Left renal cortex interstitium (tissue), 4 donors: ENCODE measurements around the gene KIFAP3. TPM values are rescaled to one million over a fixed set of nuclear protein-coding genes. Genes with fewer than 3 reads are reported as not detected.
"Not testable (repeated sequence)": the region's sequence is repeated elsewhere in the genome, so short reads cannot be mapped to it uniquely, and the experiment has no call there.

Experiments
- DNase-seq, 4 donors: peaks; one replicate each; pipeline ENCODE4 v3.0.0-alpha.2; 2013; ENCODE audit warnings: low read depth in 4 of 4, low spot score in 2 of 4, missing footprints in 1 of 4
- polyA plus RNA-seq, 4 donors: library from polyadenylated mRNA; unstranded; fragments of 120-200 nt; gene quantifications; one replicate each; pipeline ENCODE4 v1.2.1, GENCODE V29; 2013; ENCODE audit not compliant: insufficient read length in 4 of 4

The KIFAP3 gene
- 10 to 100 TPM; 36.7 to 51.5 (median 41.8) TPM for polyA plus RNA-seq

DNA sequence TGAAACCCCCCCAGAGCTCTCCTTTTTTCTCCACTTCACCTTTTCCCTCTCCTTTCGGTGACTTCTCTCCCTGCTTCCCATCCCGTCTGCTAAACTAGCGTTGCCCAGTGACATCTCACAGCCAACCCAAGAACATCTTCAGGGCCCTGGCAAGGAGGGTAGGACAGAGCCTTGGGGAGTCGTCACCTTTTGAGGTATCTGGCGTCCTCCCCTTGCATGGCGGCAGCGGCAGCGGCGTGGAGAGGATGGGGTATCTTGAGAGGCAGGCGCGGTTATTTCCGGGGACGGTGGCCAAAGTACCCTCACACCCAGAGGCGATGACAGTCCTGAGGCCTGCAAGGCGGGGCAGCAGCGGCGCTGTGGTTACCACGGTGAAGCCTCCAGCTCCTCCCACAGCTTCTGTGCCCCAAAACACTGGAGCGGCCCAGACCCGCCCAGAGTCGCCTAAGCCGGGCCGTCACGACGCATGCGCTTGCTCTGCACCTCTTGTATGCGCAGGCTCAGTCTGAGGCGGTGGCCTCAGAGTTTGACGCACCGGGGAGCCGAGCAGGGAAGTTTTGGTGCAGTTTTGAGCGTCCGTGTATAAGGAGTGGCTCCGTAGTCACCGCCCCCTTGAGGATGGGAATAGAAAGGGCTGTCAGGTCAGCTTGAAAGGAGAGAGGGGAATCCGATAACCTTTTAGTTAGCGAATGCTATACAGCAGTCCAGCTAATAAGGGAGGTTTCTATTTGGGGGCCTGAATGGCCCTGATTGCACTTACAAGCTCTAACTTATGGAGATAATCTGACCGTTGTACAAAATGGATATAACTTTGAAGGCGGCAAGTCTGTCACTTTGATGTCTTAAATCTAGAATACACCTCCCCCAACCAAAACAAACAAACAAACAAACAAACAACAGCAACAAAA, at the start of gene KIFAP3:
TSS of gene KIFAP3 (minus strand) at position 446 of the 908 bp plus-strand sequence. CDS start at position 218, 228 bp downstream.
- peak; percentile 83 to 96 (median 90) for DNase-seq

DNA sequence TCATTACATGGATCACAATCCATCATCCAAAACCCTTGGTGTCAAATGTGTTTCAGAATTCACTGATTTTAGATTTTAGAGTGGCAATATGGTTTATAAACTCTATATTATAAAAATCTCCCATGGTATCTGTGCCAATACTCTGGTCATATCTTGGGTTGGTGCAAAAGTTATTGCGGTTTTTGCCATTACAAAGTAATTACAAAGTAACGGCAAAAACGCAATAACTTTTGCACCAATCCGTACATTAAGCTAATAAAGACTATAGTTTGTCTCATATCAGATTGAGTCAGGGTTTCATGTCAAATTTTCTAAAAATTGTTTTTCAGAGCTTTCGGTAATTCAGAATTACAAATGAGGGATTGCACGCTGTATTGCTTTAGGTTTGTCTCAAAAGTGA, 47.9 kb upstream of the KIFAP3 start:
- no peak for DNase-seq

DNA sequence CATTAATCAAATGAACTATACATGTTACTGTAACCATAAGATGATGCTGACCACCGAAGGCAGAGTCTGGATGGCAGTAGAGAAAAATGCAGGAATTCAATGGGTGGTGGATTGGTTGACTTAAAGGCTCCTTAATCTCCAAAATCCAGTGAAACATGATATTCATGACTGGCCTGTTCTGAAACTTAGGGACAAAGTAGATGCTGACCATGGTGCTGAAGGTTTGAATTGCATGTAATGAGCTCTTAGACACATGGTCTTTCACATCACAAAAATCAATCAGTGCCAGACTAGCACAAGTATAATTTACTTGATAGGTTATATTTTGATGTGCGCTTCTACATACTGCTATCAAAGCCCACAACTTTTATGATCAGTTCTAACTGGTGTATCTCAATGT, 40.4 kb upstream of the KIFAP3 start:
- no peak for DNase-seq

DNA sequence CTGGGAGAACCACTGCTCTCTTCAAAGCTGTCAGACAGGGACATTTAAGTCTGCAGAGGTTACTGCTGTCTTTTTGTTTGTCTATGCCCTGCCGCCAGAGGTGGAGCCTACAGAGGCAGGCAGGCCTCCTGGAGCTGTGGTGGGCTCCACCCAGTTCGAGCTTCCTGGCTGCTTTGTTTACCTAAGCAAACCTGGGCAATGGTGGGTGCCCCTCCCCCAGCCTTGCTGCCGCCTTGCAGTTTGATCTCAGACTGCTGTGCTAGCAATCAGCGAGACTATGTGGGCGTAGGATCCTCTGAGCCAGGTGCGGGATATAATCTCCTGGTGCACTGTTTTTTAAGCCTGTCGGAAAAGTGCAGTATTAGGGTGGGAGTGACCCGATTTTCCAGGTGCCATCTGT, 38.6 kb upstream of the KIFAP3 start:
- DNase-seq = not testable (repeated sequence)

DNA sequence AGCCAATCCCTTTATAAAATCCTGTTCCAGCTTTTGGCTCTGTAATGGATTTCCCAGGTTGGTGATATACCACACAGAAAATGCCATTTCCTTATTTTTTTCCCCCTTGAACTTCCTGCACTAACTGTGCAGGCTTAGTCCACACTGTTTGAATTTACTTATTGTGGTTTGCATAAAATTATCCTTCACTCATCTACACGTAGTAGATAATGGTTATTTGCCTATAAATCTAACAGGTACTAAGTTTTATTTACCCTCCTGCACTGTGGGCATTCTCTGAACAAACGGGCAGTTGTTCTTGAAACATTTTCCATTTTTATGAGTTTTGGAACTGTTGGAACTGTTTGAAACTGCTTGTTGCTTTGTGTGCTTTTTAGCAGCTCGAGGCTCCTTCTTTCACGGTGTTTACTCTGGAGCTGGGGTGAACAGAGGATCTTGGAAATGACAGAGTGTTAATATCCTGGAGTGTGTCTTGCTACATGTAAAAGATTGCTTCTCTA, 23.0 kb upstream of the KIFAP3 start:
- no peak for DNase-seq

DNA sequence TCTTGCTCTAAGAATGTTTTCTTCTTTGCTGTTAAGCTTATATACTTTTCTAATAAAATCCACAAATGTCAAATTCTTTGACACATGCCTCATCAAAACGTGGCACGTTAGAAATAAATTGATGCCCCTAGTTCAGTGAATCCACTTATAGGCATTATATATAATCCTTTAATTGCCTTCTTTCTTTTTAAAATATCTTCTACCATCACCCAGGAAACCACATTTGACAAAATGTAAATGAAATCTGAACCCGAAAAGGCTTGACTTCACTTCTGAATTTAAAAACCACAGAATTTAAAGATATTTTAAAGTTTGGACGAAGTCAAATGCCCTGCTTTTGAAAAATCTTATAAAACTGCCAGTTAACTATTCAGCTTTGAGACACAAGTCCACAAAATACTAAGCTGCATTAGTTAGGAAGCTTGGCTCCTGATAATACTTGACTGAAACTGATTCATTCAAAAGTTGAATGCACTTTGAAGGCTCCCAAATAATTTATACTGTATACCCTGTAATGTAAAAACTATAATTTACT, 22.4 kb upstream of the KIFAP3 start:
- DNase-seq = no peak

DNA sequence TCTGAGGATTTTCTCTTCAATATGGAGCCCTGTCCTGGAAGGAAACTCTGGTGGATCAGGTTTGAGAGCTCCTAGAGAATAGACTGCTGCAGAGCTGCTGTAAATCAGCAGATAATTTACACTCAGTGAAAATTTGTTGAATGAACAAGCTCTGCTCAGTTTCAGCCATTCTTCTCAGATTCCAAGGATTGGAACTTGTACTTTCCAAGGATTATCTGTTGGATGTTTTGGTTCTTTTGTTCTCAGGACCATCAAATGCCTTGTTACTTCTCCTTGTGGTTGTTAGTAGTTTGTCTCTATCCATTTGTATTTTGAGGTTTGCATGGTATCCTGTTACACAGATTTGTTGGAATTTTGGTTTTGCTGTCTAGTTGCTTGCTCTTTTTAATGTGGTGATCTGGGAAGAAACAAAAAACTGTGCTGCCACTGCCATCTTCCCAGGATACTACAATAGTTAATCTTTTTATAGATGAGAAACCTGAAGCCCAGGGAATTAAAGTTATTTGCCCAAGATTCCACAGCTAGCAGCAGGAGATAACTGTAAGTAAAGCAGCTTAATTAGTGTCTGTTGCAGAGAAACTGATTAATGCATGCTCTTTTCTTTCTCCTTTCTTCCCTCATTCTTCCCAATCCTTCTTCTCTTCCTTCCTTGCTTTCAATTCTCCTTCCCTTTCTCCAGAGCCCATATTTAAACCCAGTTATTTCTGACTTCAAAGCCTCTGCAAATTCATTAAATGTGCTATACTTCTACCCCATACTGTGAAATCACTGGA, 21.7 kb upstream of the KIFAP3 start:
- no peak for DNase-seq

DNA sequence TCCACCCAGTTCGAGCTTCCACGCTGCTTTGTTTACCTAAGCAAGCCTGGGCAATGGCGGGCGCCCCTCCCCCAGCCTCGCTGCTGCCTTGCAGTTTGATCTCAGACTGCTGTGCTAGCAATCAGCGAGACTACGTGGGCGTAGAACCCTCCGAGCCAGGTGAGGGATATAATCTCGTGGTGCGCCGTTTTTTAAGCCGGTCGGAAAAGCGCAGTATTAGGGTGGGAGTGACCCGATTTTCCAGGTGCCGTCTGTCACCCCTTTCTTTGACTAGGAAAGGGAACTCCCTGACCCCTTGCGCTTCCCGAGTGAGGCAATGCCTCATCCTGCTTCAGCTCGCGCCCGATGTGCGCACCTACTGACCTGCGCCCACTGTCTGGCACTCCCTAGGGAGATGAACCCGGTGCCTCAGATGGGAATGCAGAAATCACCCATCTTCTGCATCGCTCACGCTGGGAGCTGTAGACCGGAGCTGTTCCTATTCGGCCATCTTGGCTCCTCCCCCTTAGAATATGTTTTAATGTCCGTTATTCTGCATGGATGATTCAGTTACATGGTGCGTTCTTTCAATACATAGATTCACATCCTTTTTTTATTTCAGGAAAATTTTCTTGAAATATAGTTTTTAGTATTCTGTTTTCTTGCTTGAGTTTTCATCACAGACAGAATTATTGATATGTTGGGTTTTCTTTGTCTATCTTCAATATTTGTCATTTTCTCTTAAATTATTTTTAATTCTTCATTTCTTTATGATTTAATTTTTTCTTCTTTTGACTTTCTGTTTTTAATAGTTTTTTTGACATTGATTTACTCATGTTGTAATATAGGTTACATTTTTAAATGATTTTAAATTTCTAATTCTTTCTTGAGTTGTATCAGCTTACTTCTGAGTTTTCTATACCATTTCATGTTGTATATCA, 20.5 kb upstream of the KIFAP3 start:
- DNase-seq = not testable (repeated sequence)

DNA sequence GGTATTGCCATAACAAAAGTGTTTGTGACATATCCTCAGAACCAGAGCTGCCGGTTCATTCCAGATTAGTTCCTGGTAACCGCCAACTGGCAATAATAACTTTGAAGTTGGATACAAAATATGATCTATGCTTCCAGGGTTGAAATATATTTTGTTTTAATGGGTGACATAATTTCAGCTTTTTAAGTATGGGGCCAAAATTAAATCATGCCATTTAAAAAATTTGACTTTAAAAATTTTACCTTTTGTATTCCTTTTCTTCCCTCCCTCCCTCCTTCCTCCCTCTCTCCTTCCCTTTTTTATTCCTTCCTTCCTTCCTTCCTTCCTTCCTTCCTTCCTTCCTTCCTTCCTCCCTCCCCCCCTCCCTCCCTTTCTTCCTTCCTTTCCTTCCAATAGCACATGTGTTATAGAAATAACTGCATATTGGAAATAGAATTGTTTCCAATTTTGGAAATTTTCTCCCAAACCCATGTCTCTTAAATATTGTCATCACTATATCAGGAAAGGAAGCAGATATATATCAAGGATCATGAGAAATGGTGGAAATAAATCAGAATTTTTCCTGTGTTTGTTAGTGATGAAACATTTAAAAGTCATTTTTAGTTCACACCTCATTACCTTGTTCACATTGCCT, 12.0 kb upstream of the KIFAP3 start:
- no peak for DNase-seq

DNA sequence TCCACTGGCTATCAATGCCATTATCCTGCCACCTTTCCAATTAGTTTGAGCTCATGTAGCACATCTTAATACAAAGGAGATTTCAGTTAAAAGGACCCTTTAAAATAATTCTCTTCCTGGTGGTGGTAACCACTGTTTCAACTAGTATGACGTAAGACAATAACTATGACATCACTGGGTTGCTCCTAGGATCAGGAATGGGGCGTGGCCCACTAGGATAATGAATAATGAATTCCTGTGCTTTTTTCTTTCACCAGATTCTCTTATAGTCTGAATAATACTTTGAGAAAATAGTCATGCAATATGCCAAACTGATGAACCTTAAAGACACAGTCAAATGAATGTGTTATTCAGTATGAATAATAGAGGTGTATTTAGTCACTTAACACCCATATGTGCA, 10.6 kb upstream of the KIFAP3 start:
- DNase-seq = no peak

DNA sequence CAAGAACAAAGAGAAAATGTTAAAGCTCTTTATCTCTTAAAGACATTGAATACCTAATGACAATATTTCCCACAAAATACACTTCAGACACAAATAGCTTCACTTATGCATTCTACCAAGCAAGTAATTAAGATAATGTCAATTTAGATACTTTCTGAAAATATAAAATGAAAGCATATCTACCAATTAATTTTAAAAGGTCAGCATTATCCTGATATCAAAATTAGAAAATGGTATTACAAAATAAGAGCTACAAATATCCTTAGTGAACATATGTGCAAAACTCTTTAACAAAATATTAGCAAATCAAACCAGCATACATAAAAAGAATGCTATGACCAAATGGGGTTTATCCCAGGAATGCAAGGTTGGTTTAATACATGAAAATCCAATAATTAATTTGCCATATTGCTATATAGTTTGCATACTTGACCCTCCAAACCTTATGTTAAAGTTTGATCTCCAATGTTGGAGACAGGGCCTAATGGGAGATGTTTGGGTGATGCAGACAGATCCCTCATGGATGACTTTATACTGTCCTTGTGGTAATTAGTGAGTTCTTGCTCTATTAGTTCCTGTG, 4.2 kb upstream of the KIFAP3 start:
- no peak for DNase-seq

DNA sequence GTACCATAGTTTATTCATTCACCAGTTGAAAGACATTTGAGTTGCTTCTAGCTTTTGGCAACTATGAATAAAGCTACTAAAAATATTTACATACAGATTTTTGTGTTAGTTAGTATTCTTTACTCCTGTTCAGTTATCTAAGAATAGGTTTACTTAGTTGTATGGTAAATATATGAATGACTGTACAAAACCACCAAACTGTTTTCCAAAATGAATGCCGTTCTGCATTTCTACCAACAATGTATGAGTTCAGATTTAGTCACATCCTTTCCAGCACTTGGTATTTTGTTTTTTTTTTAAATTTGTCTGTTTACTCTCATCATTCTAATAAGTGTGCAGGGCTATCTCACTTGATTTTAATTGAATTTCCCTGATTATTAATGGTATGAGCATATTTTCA, 3.4 kb upstream of the KIFAP3 start:
- DNase-seq = no peak

DNA sequence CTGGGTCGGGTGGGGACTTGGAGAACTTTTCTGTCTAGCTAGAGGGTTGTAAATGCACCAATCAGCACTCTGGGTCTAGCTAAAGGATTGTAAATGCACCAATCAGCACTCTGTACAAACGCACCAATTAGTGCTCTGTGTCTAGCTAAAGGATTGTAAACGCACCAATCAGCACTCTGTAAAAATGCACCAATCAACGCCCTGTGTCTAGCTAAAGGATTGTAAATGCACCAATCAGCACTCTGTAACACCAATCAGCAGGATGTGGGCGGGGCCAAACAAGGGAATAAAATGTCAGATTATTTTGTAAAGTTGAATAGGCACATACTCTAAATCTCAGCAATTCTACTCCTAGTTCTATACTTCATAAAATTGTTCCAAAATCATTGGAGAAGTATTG, 2.5 kb upstream of the KIFAP3 start:
- not testable (repeated sequence) for DNase-seq

DNA sequence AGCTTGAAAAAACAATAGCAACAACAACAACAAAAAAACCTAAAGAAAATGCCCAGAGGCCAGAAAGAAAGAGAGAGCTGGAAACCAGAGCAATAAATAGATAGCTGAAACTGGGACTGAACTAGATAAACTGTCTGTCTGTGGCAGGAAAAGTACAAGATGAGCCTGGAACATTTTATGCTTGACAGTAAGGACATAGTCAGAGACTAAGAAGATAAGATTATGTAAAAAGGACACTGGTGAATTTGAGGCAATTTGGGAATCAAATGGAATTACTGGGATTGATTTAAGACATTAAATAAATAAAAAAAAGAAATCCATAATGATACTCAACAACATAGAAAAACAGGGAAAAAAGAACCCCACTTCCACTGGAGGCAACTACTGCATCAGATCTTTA, 1.7 kb upstream of the KIFAP3 start:
- no peak for DNase-seq

DNA sequence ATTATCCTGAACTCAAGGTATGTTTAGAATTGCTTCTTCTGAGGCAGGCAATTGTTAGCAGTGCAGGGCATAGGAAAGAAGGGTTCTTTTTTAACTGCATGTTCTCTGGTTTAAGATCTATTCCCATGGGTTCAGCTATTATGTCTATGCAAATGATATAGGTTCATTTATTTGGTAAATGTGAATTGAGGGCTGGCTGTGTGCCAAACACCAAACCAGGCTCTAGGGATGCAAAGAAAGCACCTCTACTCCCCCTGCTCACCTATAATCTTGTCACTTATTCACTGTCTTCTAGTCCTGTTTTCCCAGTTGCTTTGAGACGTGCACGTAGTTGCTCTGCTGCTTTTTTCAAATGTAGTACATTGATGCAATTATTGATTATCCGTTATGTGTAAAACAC, 691 bp upstream of the KIFAP3 start:
- DNase-seq = no peak

DNA sequence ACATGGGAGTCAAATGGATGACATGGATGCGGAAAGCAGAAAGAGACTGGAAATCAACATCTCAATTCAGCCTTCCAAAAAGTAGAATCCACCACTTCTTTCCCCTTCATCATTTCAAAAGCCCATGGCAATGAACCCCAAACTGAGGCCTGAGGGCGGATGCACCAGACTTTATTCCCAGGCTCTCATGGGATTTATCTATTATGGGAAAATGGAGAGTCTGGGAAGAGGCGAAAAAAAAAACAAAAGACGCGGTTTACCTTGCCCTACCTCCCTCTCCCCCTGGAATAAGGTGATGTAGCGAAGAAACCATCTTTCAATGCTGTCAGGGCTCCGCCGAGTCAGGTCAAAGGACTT, 624 bp downstream of the KIFAP3 start:
- DNase-seq = no peak

DNA sequence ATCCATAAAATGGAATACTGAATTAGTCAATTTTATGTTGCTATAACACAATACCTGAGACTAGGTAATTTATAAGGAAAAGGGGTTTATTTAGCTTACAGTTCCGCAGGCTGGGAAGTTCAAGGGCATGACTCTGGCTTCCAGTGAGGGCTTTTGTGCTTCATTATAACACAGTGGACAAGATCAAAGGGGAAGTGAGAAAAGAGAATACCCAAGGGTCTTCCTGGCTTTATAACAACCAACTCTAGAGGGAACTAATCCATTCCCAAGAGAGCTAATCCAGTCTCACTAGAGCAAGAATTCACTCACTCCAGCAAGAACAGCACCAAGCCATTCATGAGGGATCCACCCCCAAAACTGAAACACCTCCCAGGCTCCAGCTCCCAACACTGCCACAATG, 3.1 kb downstream of the KIFAP3 start:
- no peak for DNase-seq

DNA sequence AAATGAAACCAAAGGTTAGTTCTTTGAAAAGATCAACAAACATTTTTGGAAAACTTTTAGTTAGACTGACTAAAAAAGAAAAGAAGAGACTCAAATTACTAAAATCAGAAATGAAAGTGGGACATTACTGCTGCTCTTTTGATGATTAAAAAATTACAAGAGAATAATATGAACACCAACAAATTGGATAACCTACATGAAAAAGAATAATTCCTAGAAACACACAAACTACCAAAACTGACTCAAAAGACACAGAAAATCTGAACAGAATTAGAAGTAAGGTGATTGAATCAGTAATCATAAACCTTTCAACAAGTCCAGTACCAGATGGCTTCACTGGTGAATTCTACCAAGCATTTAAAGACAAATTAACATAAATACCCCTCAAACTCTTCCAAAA, 5.6 kb downstream of the KIFAP3 start:
- DNase-seq = no peak

DNA sequence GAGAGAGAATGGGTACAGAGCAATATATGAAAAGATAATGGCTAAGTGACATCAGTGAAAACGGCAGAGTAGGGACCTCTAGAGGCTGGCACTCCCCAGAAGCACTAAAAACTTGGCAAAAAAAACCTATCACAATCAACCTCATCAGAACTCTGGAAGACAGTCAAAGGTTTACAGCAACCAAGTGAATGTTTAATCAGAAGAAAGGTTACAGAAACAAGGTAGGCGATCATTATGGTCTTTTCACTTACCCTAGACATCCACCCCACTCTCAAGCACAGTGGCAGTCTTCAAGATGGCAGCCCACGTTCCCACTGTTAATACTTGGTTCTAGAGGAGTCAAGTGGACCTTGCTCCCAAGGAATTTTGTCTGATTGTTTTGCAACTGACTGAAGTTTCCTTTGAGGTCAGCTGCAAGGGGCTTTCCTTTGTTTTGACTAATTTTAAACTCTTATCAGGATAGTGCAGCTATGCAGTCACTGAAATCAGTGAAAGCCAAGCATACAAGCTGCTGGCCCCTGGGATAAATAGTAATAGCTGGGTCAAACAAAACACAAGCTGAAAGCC, 7.2 kb downstream of the KIFAP3 start:
- DNase-seq = no peak
